ENCODE measurements around the gene AHRR.

Gene AHRR

DNA sequence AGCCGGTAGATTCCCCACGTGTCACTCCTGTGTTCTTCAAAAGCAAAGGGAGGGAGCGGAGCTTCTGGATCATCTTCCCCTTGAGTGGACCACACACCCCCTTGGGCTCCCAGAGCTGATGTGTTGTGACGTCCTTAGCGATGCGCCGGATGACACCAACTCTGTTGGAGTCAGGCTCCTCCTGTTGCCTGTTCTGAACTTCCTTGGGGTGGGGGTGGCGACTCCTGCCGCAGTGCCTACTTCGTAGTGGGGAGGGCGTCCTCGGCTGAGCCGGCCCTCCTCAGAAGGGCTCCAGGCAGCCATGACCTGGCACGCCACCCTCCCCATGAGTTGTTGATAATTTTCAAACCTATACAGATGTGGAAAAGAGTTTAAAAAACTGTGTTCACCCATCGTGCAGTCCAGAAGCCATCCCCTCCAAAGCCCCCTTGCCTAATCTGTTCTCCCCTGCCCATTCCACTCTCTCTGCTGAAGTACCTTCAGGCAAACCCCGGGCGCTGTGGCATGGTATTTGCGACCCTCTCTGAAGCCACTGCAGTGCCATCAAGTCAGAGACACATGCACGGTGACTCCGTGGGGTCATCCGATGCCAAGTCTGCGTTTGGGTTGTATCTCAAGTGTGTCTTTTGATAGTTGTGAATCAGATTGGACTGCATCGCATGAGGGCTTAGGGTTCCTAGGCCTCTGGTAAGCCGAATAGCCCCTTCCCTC is 138.2 kb downstream of the AHRR start:
- TF ChIP-seq SIN3A (IDR thresholded peaks at IDR 0.05; ENCODE audit: borderline replicate concordance, insufficient read depth, low read length) (no peak), POLR2AphosphoS5 (IDR thresholded peaks at IDR 0.05; ENCODE audit: low read depth, low read length) (no peak), TAF1 (IDR thresholded peaks at IDR 0.05; ENCODE audit: borderline replicate concordance, insufficient read depth, low read length) (no peak), FOXP2 (optimal IDR thresholded peaks at IDR 0.05; ENCODE audit: borderline replicate concordance, extremely low read depth, extremely low read length, insufficient read depth) (no peak)
- TF ChIP-seq, protein P1, sequence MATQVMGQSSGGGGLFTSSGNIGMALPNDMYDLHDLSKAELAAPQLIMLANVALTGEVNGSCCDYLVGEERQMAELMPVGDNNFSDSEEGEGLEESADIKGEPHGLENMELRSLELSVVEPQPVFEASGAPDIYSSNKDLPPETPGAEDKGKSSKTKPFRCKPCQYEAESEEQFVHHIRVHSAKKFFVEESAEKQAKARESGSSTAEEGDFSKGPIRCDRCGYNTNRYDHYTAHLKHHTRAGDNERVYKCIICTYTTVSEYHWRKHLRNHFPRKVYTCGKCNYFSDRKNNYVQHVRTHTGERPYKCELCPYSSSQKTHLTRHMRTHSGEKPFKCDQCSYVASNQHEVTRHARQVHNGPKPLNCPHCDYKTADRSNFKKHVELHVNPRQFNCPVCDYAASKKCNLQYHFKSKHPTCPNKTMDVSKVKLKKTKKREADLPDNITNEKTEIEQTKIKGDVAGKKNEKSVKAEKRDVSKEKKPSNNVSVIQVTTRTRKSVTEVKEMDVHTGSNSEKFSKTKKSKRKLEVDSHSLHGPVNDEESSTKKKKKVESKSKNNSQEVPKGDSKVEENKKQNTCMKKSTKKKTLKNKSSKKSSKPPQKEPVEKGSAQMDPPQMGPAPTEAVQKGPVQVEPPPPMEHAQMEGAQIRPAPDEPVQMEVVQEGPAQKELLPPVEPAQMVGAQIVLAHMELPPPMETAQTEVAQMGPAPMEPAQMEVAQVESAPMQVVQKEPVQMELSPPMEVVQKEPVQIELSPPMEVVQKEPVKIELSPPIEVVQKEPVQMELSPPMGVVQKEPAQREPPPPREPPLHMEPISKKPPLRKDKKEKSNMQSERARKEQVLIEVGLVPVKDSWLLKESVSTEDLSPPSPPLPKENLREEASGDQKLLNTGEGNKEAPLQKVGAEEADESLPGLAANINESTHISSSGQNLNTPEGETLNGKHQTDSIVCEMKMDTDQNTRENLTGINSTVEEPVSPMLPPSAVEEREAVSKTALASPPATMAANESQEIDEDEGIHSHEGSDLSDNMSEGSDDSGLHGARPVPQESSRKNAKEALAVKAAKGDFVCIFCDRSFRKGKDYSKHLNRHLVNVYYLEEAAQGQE (IDR thresholded peaks at IDR 0.05; ENCODE audit: insufficient read depth in 1 of 2, low read depth in 2 of 2, low read length in 2 of 2) = no peak

DNA sequence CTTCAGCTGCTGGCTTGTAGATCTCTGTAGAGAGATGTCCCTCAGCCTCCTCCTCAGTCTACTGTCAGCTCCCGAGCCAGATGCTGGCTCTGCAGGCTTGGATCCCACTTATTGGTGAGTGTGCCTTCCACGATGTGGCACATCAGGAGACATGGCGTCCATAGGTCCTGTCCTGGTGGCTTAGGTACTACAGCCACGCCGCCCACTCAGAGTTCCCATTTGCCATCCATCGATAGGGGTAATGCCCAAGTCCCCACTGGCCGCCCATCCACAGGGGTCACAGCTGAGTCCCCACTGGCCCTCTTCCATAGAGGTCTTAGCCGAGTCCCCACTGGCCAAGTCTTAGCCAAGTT is 138.7 kb downstream of the AHRR start:
- TF ChIP-seq POLR2AphosphoS5 (IDR thresholded peaks at IDR 0.05; ENCODE audit: low read depth, low read length) (no peak), SIN3A (IDR thresholded peaks at IDR 0.05; ENCODE audit: borderline replicate concordance, insufficient read depth, low read length) (no peak), TAF1 (IDR thresholded peaks at IDR 0.05; ENCODE audit: borderline replicate concordance, insufficient read depth, low read length) (no peak), FOXP2 (optimal IDR thresholded peaks at IDR 0.05; ENCODE audit: borderline replicate concordance, extremely low read depth, extremely low read length, insufficient read depth) (no peak)
- TF ChIP-seq, protein P1 (IDR thresholded peaks at IDR 0.05; ENCODE audit: insufficient read depth in 1 of 2, low read depth in 2 of 2, low read length in 2 of 2) = no peak

DNA sequence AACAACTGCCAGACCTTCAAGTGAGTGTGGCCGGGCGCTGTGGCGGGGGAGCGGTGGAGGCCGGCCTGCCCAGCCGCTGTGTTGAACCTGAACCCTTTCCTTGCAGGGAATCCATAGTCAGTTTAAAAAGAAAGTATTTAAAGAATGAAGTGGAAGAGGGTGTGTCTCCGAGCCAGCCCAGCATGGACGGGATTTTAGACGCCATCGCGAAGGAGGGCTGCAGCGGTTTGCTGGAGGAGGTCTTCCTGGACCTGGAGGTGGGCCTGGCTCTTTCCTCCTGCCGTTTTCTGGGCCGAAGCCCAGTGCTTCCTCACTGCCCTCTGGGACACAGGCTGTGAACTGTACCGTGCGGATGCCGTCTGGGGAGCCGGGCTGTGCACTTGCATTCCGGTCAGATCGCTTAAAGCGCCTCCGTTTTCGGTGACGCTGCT is 140.6 kb downstream of the AHRR start:
- TF ChIP-seq TAF1 (IDR thresholded peaks at IDR 0.05; ENCODE audit: borderline replicate concordance, insufficient read depth, low read length) (no peak), SIN3A (IDR thresholded peaks at IDR 0.05; ENCODE audit: borderline replicate concordance, insufficient read depth, low read length) (no peak), POLR2AphosphoS5 (IDR thresholded peaks at IDR 0.05; ENCODE audit: low read depth, low read length) (no peak), FOXP2 (optimal IDR thresholded peaks at IDR 0.05; ENCODE audit: borderline replicate concordance, extremely low read depth, extremely low read length, insufficient read depth) (no peak)
- TF ChIP-seq, protein P1 (IDR thresholded peaks at IDR 0.05; ENCODE audit: insufficient read depth in 1 of 2, low read depth in 2 of 2, low read length in 2 of 2) = no peak

DNA sequence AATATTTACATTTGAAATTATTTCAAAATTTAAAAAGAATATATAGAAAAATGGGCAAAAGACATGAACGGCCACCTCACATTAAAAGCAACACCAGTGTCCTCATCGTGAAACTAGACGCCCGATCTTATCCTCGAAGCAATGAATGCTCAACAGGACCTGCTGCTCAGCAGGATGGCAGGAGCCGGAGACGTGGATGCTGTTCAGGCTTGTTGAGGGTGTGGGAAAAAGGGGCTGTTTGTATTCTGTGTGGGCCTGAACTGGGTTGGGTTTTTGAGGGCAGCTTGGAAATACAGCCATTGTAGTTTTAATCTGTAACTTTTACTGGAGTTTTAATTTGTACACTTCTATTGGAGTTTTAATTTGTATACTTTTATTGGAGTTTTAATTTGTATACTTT is 141.8 kb downstream of the AHRR start:
- TF ChIP-seq SIN3A (IDR thresholded peaks at IDR 0.05; ENCODE audit: borderline replicate concordance, insufficient read depth, low read length) (no peak), TAF1 (IDR thresholded peaks at IDR 0.05; ENCODE audit: borderline replicate concordance, insufficient read depth, low read length) (no peak), FOXP2 (optimal IDR thresholded peaks at IDR 0.05; ENCODE audit: borderline replicate concordance, extremely low read depth, extremely low read length, insufficient read depth) (no peak), POLR2AphosphoS5 (IDR thresholded peaks at IDR 0.05; ENCODE audit: low read depth, low read length) (no peak)
- TF ChIP-seq, protein P1 (IDR thresholded peaks at IDR 0.05; ENCODE audit: insufficient read depth in 1 of 2, low read depth in 2 of 2, low read length in 2 of 2) = no peak

Data from PFSK-1 (cell line).